Measurements from ENCODE around the gene FSTL4. TPM values are rescaled to one million over a fixed set of nuclear protein-coding genes. Genes with fewer than 3 reads are reported as not detected.

FSTL4 gene
- total and polyA plus RNA-seq, 2 of the 4 experiments (the other 2 are of a cell fraction): 0.18 TPM; not detected in 1

GRCh38 chr5:133271606-133272005 lies 340.7 kb downstream of the FSTL4 start:
- Histone ChIP-seq H3K9me3 (ENCODE audit: control insufficient read depth, insufficient read depth, low read length) (no peaks in the 10 kb centered on the region), H2BK5ac (ENCODE audit: low read depth, low read length, poor library complexity, severe bottlenecking) (no peak overlapping the region), H4K91ac (ENCODE audit: insufficient read depth, low read depth, low read length) (no peak overlapping the region), H4K8ac (ENCODE audit: low read depth in 2 of 2, low read length in 2 of 2) (no peak overlapping the region), H2AK9ac (replicated peaks; ENCODE audit: low read depth, low read length, poor library complexity) (no peak overlapping the region), H2BK15ac (ENCODE audit: low read depth, low read length) (no peak overlapping the region), H2BK20ac (ENCODE audit: low read depth, low read length) (no peak overlapping the region), H3K4me2 (ENCODE audit: low read depth, low read length) (no peak overlapping the region), H3K23ac (ENCODE audit: low read depth, low read length) (no peak overlapping the region), H4K5ac (ENCODE audit: low read depth, low read length) (no peak overlapping the region), H2AFZ (replicated peaks; ENCODE audit: low read length, poor library complexity) (no peak overlapping the region), H4K20me1 (ENCODE audit: insufficient read depth, low read length) (no peaks in the 10 kb centered on the region), H3K4ac (ENCODE audit: low read depth, low read length) (no peak overlapping the region), H2AK5ac (ENCODE audit: low read depth, low read length) (no peak overlapping the region), H3K36me3 (ENCODE audit: control insufficient read depth, insufficient read depth, low read length) (no peaks in the 10 kb centered on the region), H3K79me1 (ENCODE audit: low read depth in 1 of 2, low read length in 2 of 2) (no peaks in the 10 kb centered on the region), H3K56ac (ENCODE audit: extremely low read depth, insufficient read depth, low read length) (no peak overlapping the region), H3K9me1 (ENCODE audit: insufficient read depth, low read length) (no peaks in the 10 kb centered on the region), H2BK120ac (ENCODE audit: low read depth, low read length) (no peak overlapping the region), H3K4me1 (ENCODE audit: control insufficient read depth, insufficient read depth, low read length) (no peaks in the 10 kb centered on the region), H3K14ac (replicated peaks; ENCODE audit: low read depth, low read length) (no peak overlapping the region), H3K9ac (ENCODE audit: low read depth, low read length) (no peak overlapping the region), H3K27me3 (ENCODE audit: control insufficient read depth, insufficient read depth, low read length) (peaks cover 30% of the 10 kb centered on the region), H3K18ac (ENCODE audit: low read depth, low read length) (no peak overlapping the region), H3K4me3 (ENCODE audit: insufficient read depth, low read depth, low read length) (no peak overlapping the region), H3K27ac (ENCODE audit: insufficient read depth, low read length) (no peak overlapping the region)
- dilution Hi-C loops (cut with HindIII; ENCODE audit: low sequenced_read_pairs, unreplicated experiment) (no loop called here), intact Hi-C loops (cut with micrococcal nuclease) (no loop called here), in situ Hi-C loops (cut with MboI; ENCODE audit: low sequenced_read_pairs) (no loop called here)
- no peak for DNase-seq
- WGBS, 2 experiments (ENCODE audit: extremely low coverage in 2 of 2, insufficient read length in 1 of 2): no CpG with 5 or more reads among the region's 5 CpGs
- POLR2A ChIA-PET (ENCODE audit: unreplicated experiment): no interaction called here
- TF ChIP-seq RAD21 (IDR thresholded peaks at IDR 0.05; ENCODE audit: low read length): no peak
- no peak for TF ChIP-seq MXI1 (IDR thresholded peaks at IDR 0.05; ENCODE audit: borderline replicate concordance, low read depth, low read length)
- no peak for TF ChIP-seq RCOR1 (IDR thresholded peaks at IDR 0.05; ENCODE audit: insufficient replicate concordance, low read length)
- TF ChIP-seq RFX5 (IDR thresholded peaks at IDR 0.05; ENCODE audit: low read depth, low read length): no peak
- no peak for TF ChIP-seq MAZ (IDR thresholded peaks at IDR 0.05; ENCODE audit: borderline replicate concordance, low read depth, low read length)
- no peak for TF ChIP-seq NFE2L2 (IDR thresholded peaks at IDR 0.05; ENCODE audit: low read depth, low read length)
- no peak for TF ChIP-seq FOS (IDR thresholded peaks at IDR 0.05; ENCODE audit: low read depth, low read length)
- TF ChIP-seq ELK1 (IDR thresholded peaks at IDR 0.05; ENCODE audit: borderline replicate concordance, low read depth, low read length): no peak
- no peak for TF ChIP-seq SMC3 (IDR thresholded peaks at IDR 0.05; ENCODE audit: low read depth, low read length)
- TF ChIP-seq CTCF (conservative IDR thresholded peaks at IDR 0.05; ENCODE audit: low read depth, low read length): no peak
- BruUV-seq (replicated peaks): no TSS peak
- ATAC-seq (ENCODE audit: low read depth): no peak
- CTCF ChIA-PET: no interaction called here

All from IMR-90 (cell line).